Endothelial cell of umbilical vein (primary cell): ENCODE results near the gene SYNPR. TPM values are rescaled to one million over a fixed set of nuclear protein-coding genes. Genes with fewer than 3 reads are reported as not detected.

Source experiments
- BruUV-seq: library from RNA; stranded (reverse); fragments of 400-500 nt; replicated peaks from 2 replicates; lab custom pipeline; 2021; lab: Mats Ljungman, UMichigan
- CTCF ChIA-PET: fragments of 300-600, 350-600 bp; sonication (Branson Sonifier 250); formaldehyde crosslinking; loops from one replicate; lab custom pipeline; 2021; ENCODE audit warnings: antibody characterized with exemption, inconsistent platforms; lab: Charles Lee
- POLR2A ChIA-PET: fragments of 300-600, 350-600 bp; sonication (Branson Sonifier 250); formaldehyde crosslinking; loops from one replicate; lab custom pipeline; 2021; ENCODE audit warnings: antibody characterized with exemption, inconsistent platforms; lab: Charles Lee
- DNase-seq: peaks from one replicate; pipeline ENCODE4 v3.0.0-alpha.2; 2011; ENCODE audit warnings: low read depth, low spot score
- FAIRE-seq: peaks from 2 replicates; lab custom pipeline; 2011; peaks lifted over from hg19 to GRCh38; lab: Jason Lieb, UNC
- H2AFZ ChIP-seq: 2 replicates; pipeline ENCODE4 v1.6.0; 2012; ENCODE audit warnings: low read depth, low read length, control low read depth, inconsistent platforms
- H3K27ac ChIP-seq: 2 replicates; pipeline ENCODE4 v1.5.1; 2011; ENCODE audit warnings: low read depth, mild to moderate bottlenecking, control low read depth, low read length, moderate library complexity; ENCODE audit not compliant: insufficient read depth
- H3K27me3 ChIP-seq, 2 experiments: 2 replicates each; pipeline versions ENCODE4 v1.6.0 to v1.6.1; 2011; ENCODE audit warnings: low read length in 2 of 2, mixed read lengths in 1 of 2; ENCODE audit not compliant: control insufficient read depth in 2 of 2, insufficient read depth in 2 of 2
- H3K36me3 ChIP-seq, 2 experiments: 2 replicates in 1 of 2; 3 replicates in 1 of 2; pipeline ENCODE4 v1.5.1; 2011; ENCODE audit warnings: low read length in 2 of 2, mild to moderate bottlenecking in 1 of 2, moderate library complexity in 1 of 2; ENCODE audit not compliant: control insufficient read depth in 2 of 2, insufficient read depth in 2 of 2; ENCODE audit errors: extremely low read depth in 1 of 2
- H3K4me1 ChIP-seq: 3 replicates; pipeline ENCODE4 v1.5.1; 2011; ENCODE audit warnings: mild to moderate bottlenecking, low read length; ENCODE audit not compliant: control insufficient read depth, insufficient read depth; ENCODE audit errors: extremely low read depth
- H3K4me2 ChIP-seq: 2 replicates; pipeline ENCODE4 v1.6.1; 2011; ENCODE audit warnings: low read length, control low read depth, mixed read lengths; ENCODE audit not compliant: insufficient read depth
- H3K4me3 ChIP-seq, 3 experiments: fragments of 200-600 bp in 1 of 3; sonication (generic), shearing (Covaris generic) in 1 of 3; replicated peaks in 1 of 3; 2 replicates each; pipeline ENCODE4 v1.5.1; 2011 to 2016; ENCODE audit warnings: control low read depth in 3 of 3, low read length in 3 of 3, mild to moderate bottlenecking in 2 of 3, inconsistent platforms in 1 of 3, low read depth in 1 of 3, moderate library complexity in 1 of 3; ENCODE audit not compliant: insufficient read depth in 1 of 3
- H3K79me2 ChIP-seq: 2 replicates; pipeline ENCODE4 v1.6.0; 2012; ENCODE audit warnings: low read length, inconsistent platforms; ENCODE audit not compliant: control insufficient read depth, insufficient read depth
- H3K9ac ChIP-seq: replicated peaks from 2 replicates; pipeline ENCODE3; 2011; ENCODE audit warnings: low read length, control low read depth; ENCODE audit not compliant: insufficient read depth; ENCODE audit errors: extremely low read depth
- H3K9me1 ChIP-seq: replicated peaks from 3 replicates; pipeline ENCODE4 v1.6.0; 2011; ENCODE audit warnings: mild to moderate bottlenecking, low read length; ENCODE audit not compliant: control insufficient read depth, insufficient read depth; ENCODE audit errors: extremely low read depth
- H3K9me3 ChIP-seq: replicated peaks from 2 replicates; pipeline ENCODE4 v1.5.1; 2012; ENCODE audit warnings: low read length, inconsistent platforms; ENCODE audit not compliant: control insufficient read depth, insufficient read depth
- H4K20me1 ChIP-seq: replicated peaks from 2 replicates; pipeline ENCODE3; 2011; ENCODE audit warnings: mild to moderate bottlenecking, low read length; ENCODE audit not compliant: control insufficient read depth, insufficient read depth; ENCODE audit errors: extremely low read depth
- EZH2 ChIP-seq: IDR thresholded peaks from 2 replicates; pipeline ENCODE4 v1.6.1; 2012; ENCODE audit warnings: borderline replicate concordance, low read depth, mild to moderate bottlenecking, moderate library complexity, low read length, inconsistent platforms; ENCODE audit not compliant: severe bottlenecking
- FOS ChIP-seq: IDR thresholded peaks from 2 replicates; pipeline ENCODE4 v1.6.1; 2011; ENCODE audit warnings: mild to moderate bottlenecking, low read length, moderate library complexity, borderline replicate concordance; ENCODE audit not compliant: insufficient read depth
- GATA2 ChIP-seq: IDR thresholded peaks from 2 replicates; pipeline ENCODE4 v1.7.0; 2011; ENCODE audit warnings: low read depth, mild to moderate bottlenecking, moderate library complexity, mixed read lengths, low read length; ENCODE audit not compliant: insufficient read length, insufficient read depth
- JUN ChIP-seq: IDR thresholded peaks from 2 replicates; pipeline ENCODE4 v1.6.1; 2011; ENCODE audit warnings: borderline replicate concordance, low read depth; ENCODE audit not compliant: insufficient read length, insufficient read depth
- MYC ChIP-seq: IDR thresholded peaks from one replicate; pipeline ENCODE4 v1.6.1; 2011; ENCODE audit warnings: mild to moderate bottlenecking, low read depth, low read length
- POLR2A ChIP-seq: IDR thresholded peaks from 2 replicates; pipeline ENCODE4 v1.6.1; 2012; ENCODE audit warnings: low read depth, mild to moderate bottlenecking, control low read depth, low read length
- POLR2AphosphoS5 ChIP-seq: IDR thresholded peaks from 2 replicates; pipeline ENCODE4 v1.6.1; 2012; ENCODE audit warnings: low read depth, mild to moderate bottlenecking, control low read depth, low read length, moderate library complexity; ENCODE audit not compliant: insufficient read depth
- dilution Hi-C: fragments of 300-500 bp; cut with MboI; formaldehyde crosslinking; loops from one replicate; pipeline ENCODE4 v1.15.0; 2019; ENCODE audit warnings: low sequenced_read_pairs; ENCODE audit not compliant: extremely low pct_ligation_motif_present
- intact Hi-C: fragments of 100-400 bp; cut with micrococcal nuclease; formaldehyde crosslinking; loops from one replicate; pipeline ENCODE4 v1.10.0; 2022
- polyA plus RNA-seq, 4 experiments: library from polyadenylated mRNA; depleted of rRNA in 3 of 4; stranded (reverse) in 3 of 4; unstranded in 1 of 4; fragments of >200 nt; gene quantifications; 2 replicates each; pipeline versions ENCODE4 v1.2.1 to v1.2.3, GENCODE V29; 2011 to 2012; ENCODE audit warnings: missing spikeins in 1 of 4
- total RNA-seq: library from RNA; stranded (reverse); gene quantifications from 2 replicates; pipeline ENCODE4 v1.2.3, GENCODE V29; 2021
- TF ChIP-seq, protein P1 (sequence below), 2 donors: IDR thresholded peaks; 1 replicate in 1 of 2; 2 replicates in 1 of 2; pipeline ENCODE4 v1.5.1; 2011; ENCODE audit warnings: low read length in 2 of 2, mild to moderate bottlenecking in 2 of 2, moderate library complexity in 2 of 2, control low read depth in 1 of 2, inconsistent platforms in 1 of 2, low read depth in 1 of 2; ENCODE audit not compliant: insufficient read depth in 1 of 2; ENCODE audit errors: extremely low read depth in 1 of 2
- TF ChIP-seq, protein P2 (sequence below): IDR thresholded peaks from 2 replicates; pipeline ENCODE4 v1.6.1; 2011; ENCODE audit not compliant: insufficient read depth, insufficient read length

Gene SYNPR
- total and polyA plus RNA-seq, 2 donors (not counting 3 experiments of a cell fraction or from before 2014, with no cell fraction given) = not detected

DNA sequence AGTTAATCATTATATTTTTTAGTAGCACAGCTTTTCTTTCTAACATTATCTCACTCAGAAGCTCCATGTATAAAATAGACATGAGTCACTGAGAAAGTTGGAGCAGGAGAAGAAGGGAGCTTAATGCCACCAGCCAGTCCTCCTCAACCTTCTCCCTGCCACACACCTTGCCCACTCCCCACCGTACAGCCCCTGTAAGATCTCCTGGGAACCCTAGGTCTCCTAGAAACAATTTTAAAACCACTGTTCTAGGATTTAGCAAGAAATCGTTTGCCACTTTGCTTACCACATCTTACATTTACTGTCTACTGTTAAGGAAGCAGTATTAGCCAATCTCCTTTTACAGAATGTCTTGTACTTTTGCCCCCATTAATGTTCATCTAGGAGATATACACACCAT is 204.2 kb downstream of the SYNPR start:
- intact Hi-C loops (no loop called here), dilution Hi-C loops (no loop called here)
- Histone ChIP-seq H2AFZ (no peak overlapping the region), H3K9ac (no peak overlapping the region), H3K79me2 (no peaks in the 10 kb centered on the region), H3K27ac (no peak overlapping the region), H3K9me3 (no peaks in the 10 kb centered on the region), H3K4me1 (no peaks in the 10 kb centered on the region), H3K9me1 (no peaks in the 10 kb centered on the region), H3K4me3 (no peak overlapping the region), H4K20me1 (no peaks in the 10 kb centered on the region), H3K4me2 (no peak overlapping the region), H3K36me3 (no peaks in the 10 kb centered on the region), H3K27me3 (no peaks in the 10 kb centered on the region)
- no peak for DNase-seq
- POLR2A ChIA-PET = no interaction called here
- FAIRE-seq = no peak
- no TSS peak for BruUV-seq
- CTCF ChIA-PET = no interaction called here
- TF ChIP-seq, protein P1, sequence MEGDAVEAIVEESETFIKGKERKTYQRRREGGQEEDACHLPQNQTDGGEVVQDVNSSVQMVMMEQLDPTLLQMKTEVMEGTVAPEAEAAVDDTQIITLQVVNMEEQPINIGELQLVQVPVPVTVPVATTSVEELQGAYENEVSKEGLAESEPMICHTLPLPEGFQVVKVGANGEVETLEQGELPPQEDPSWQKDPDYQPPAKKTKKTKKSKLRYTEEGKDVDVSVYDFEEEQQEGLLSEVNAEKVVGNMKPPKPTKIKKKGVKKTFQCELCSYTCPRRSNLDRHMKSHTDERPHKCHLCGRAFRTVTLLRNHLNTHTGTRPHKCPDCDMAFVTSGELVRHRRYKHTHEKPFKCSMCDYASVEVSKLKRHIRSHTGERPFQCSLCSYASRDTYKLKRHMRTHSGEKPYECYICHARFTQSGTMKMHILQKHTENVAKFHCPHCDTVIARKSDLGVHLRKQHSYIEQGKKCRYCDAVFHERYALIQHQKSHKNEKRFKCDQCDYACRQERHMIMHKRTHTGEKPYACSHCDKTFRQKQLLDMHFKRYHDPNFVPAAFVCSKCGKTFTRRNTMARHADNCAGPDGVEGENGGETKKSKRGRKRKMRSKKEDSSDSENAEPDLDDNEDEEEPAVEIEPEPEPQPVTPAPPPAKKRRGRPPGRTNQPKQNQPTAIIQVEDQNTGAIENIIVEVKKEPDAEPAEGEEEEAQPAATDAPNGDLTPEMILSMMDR (IDR thresholded peaks at IDR 0.05; ENCODE audit: extremely low read depth in 1 of 2, insufficient read depth in 1 of 2, low read depth in 1 of 2, low read length in 2 of 2) = no peak

DNA sequence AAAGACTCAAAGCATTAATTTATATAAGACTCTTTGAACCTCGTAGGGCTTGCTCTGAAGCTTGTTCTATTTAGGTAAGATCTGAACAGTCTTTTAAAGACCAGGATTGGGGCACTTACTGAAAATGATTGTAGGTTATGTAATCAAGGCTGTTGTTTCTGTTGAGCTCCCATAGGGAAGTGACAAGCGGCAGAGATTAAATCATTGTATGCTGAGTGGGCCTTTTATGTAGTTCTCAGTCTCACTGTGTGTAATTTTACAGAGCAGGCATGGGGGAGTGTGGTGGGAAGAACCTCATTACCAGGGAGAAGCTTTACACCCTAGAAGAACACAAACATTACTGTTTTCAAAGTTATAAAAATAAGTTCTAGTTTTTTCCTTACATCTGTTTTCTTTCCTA is 214.4 kb downstream of the SYNPR start:
- H3K4me2 ChIP-seq = no peak overlapping the region
- H3K4me1 ChIP-seq = no peaks in the 10 kb centered on the region
- no peak overlapping the region for H3K27ac ChIP-seq
- ChIA-PET CTCF (no interaction called here), POLR2A (no interaction called here)
- no peaks in the 10 kb centered on the region for H3K9me3 ChIP-seq
- no peaks in the 10 kb centered on the region for H3K27me3 ChIP-seq
- BruUV-seq = no TSS peak
- H3K9me1 ChIP-seq = no peaks in the 10 kb centered on the region
- H3K79me2 ChIP-seq = no peaks in the 10 kb centered on the region
- H3K9ac ChIP-seq = no peak overlapping the region
- dilution Hi-C loops = no loop called here
- TF ChIP-seq FOS = no peak
- TF ChIP-seq EZH2 = no peak
- TF ChIP-seq, protein P2, sequence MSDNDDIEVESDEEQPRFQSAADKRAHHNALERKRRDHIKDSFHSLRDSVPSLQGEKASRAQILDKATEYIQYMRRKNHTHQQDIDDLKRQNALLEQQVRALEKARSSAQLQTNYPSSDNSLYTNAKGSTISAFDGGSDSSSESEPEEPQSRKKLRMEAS = no peak
- no peak for TF ChIP-seq POLR2AphosphoS5
- TF ChIP-seq MYC = no peak
- TF ChIP-seq GATA2 = no peak
- TF ChIP-seq POLR2A = no peak
- TF ChIP-seq JUN = no peak
- TF ChIP-seq, protein P1 (IDR thresholded peaks at IDR 0.05; ENCODE audit: extremely low read depth in 1 of 2, insufficient read depth in 1 of 2, low read depth in 1 of 2, low read length in 2 of 2) = no peak
- no peak overlapping the region for H3K4me3 ChIP-seq
- intact Hi-C loops = no loop called here
- FAIRE-seq = no peak
- no peak overlapping the region for H2AFZ ChIP-seq
- DNase-seq = no peak
- H4K20me1 ChIP-seq = no peaks in the 10 kb centered on the region
- no peaks in the 10 kb centered on the region for H3K36me3 ChIP-seq
